Vagina (tissue), 2 donors: ENCODE data around the gene IFIT3. TPM values are rescaled to one million over a fixed set of nuclear protein-coding genes. Genes with fewer than 3 reads are reported as not detected.

Experiments used
- DNase-seq, 2 donors: peaks; one replicate each; pipeline ENCODE4 v3.0.0-alpha.2; 2017; ENCODE audit errors: extremely low spot score in 2 of 2
- H3K27ac ChIP-seq: fragments of 200-600 bp; sonication (generic); one replicate; pipeline ENCODE4 v1.5.1; 2019
- H3K27me3 ChIP-seq: fragments of 200-600 bp; sonication (generic); one replicate; pipeline ENCODE4 v1.5.1; 2019
- H3K36me3 ChIP-seq, 2 donors: fragments of 200-600 bp; sonication (generic); one replicate each; pipeline ENCODE4 v1.5.1; 2017 to 2019
- H3K4me1 ChIP-seq: fragments of 200-600 bp; sonication (generic); one replicate; pipeline ENCODE4 v1.5.1; 2019
- H3K4me3 ChIP-seq, 2 donors: fragments of 200-600 bp; sonication (generic); 1 replicate in 1 of 2; 2 replicates in 1 of 2; pipeline ENCODE4 v1.5.1; 2016 to 2019
- H3K9me3 ChIP-seq: fragments of 200-600 bp; sonication (generic); one replicate; pipeline ENCODE4 v1.5.1; 2019
- CTCF ChIP-seq, 3 experiments: fragments of 450-650 bp in 2 of 3; fragments of 200-600 bp in 1 of 3; sonication (generic) in 1 of 3; IDR thresholded peaks; one replicate each; pipeline ENCODE4 v1.5.1; 2017 to 2019; ENCODE audit warnings: antibody characterized with exemption in 3 of 3, mild to moderate bottlenecking in 2 of 3, moderate library complexity in 2 of 3
- POLR2A ChIP-seq, 2 donors: fragments of 450-650 bp; IDR thresholded peaks; one replicate each; pipeline ENCODE4 v1.6.1; 2017; ENCODE audit warnings: antibody characterized with exemption in 2 of 2, mild to moderate bottlenecking in 2 of 2, moderate library complexity in 2 of 2
- POLR2AphosphoS5 ChIP-seq, 2 donors: sonication (generic); formaldehyde crosslinking; IDR thresholded peaks; one replicate each; pipeline ENCODE4 v1.9.0; 2017; ENCODE audit warnings: antibody characterized with exemption in 2 of 2, mild to moderate bottlenecking in 2 of 2, low read depth in 1 of 2; ENCODE audit not compliant: insufficient read depth in 1 of 2
- intact Hi-C: fragments of 100-400 bp; cut with DNase I; formaldehyde crosslinking; loops from one replicate; pipeline ENCODE4 v1.15.1; 2023
- total RNA-seq: library from RNA; depleted of rRNA; stranded (reverse); fragments of >200 nt; gene quantifications from one replicate; pipeline ENCODE4 v1.2.3, GENCODE V29; 2016

Gene IFIT3
- total RNA-seq, 1 donor from 2014 or later = 6.1 TPM

- DNase-seq = no peak
- H3K27ac ChIP-seq = no peak overlapping the region
- no peaks in the 10 kb centered on the region for H3K36me3 ChIP-seq
- TF ChIP-seq CTCF (IDR thresholded peaks at IDR 0.05) (no peak), POLR2AphosphoS5 (IDR thresholded peaks at IDR 0.05; ENCODE audit: insufficient read depth in 1 of 2, low read depth in 1 of 2) (no peak), POLR2A (IDR thresholded peaks at IDR 0.05) (no peak)
- H3K4me1 ChIP-seq = peaks cover 5% of the 10 kb centered on the region
- no peak overlapping the region for H3K4me3 ChIP-seq
- intact Hi-C loops = no loop called here
- H3K9me3 ChIP-seq = no peaks in the 10 kb centered on the region
- no peaks in the 10 kb centered on the region for H3K27me3 ChIP-seq
These were observed 40.3 kb downstream of the IFIT3 start for GRCh38 chr10:89368129-89368528.

- H3K4me1 ChIP-seq = peaks cover 13% of the 10 kb centered on the region
- DNase-seq = no peak
- intact Hi-C loops = no loop called here
- H3K36me3 ChIP-seq = no peaks in the 10 kb centered on the region
- no peaks in the 10 kb centered on the region for H3K27me3 ChIP-seq
- no peaks in the 10 kb centered on the region for H3K9me3 ChIP-seq
- no peak overlapping the region for H3K4me3 ChIP-seq
- H3K27ac ChIP-seq = no peak overlapping the region
- TF ChIP-seq CTCF (IDR thresholded peaks at IDR 0.05) = peak in 2 of 3 experiments; percentile 25 to 45
- TF ChIP-seq POLR2A (IDR thresholded peaks at IDR 0.05) = no peak
These were observed 41.6 kb downstream of the IFIT3 start for GRCh38 chr10:89369156-89370105.

GRCh38 chr10:89371079-89371478 lies 43.3 kb downstream of the IFIT3 start:
- Histone ChIP-seq H3K27ac (no peak overlapping the region), H3K4me3 (no peak overlapping the region), H3K4me1 (peaks cover 19% of the 10 kb centered on the region), H3K9me3 (no peaks in the 10 kb centered on the region), H3K36me3 (no peaks in the 10 kb centered on the region), H3K27me3 (no peaks in the 10 kb centered on the region)
- DNase-seq = no peak
- intact Hi-C loops = no loop called here
- TF ChIP-seq POLR2AphosphoS5 (IDR thresholded peaks at IDR 0.05; ENCODE audit: insufficient read depth in 1 of 2, low read depth in 1 of 2) (no peak), POLR2A (IDR thresholded peaks at IDR 0.05) (no peak), CTCF (IDR thresholded peaks at IDR 0.05) (no peak)

- Histone ChIP-seq H3K9me3 (no peaks in the 10 kb centered on the region), H3K4me1 (peaks cover 19% of the 10 kb centered on the region), H3K4me3 (no peak overlapping the region), H3K27ac (no peak overlapping the region), H3K36me3 (no peaks in the 10 kb centered on the region), H3K27me3 (no peaks in the 10 kb centered on the region)
- intact Hi-C loops = no loop called here
- no peak for TF ChIP-seq CTCF (IDR thresholded peaks at IDR 0.05)
- no peak for TF ChIP-seq POLR2A (IDR thresholded peaks at IDR 0.05)
- TF ChIP-seq POLR2AphosphoS5 (IDR thresholded peaks at IDR 0.05; ENCODE audit: insufficient read depth in 1 of 2, low read depth in 1 of 2) = no peak
- DNase-seq = no peak
These were observed 44.2 kb downstream of the IFIT3 start for GRCh38 chr10:89371987-89372386.
